SK-N-SH (cell line): ENCODE results near the gene SRGAP3. TPM values are rescaled to one million over a fixed set of nuclear protein-coding genes. Genes with fewer than 3 reads are reported as not detected.

Experiments used
- CTCF ChIA-PET: fragments of 300-600, 350-600 bp; formaldehyde crosslinking; extraction: SDS; loops from one replicate; lab custom pipeline; 2021; lab: Yijun Ruan, JAX
- POLR2A ChIA-PET: fragments of 350-600 bp; sonication (Branson Sonifier 250); formaldehyde crosslinking; extraction: SDS; loops from one replicate; lab custom pipeline; 2020; ENCODE audit warnings: antibody characterized with exemption, inconsistent platforms; lab: Yijun Ruan, JAX
- DNase-seq: peaks from one replicate; pipeline ENCODE4 v3.0.0; 2012
- H2AFZ ChIP-seq: fragments of 200-600 bp; sonication (generic); 2 replicates; pipeline ENCODE4 v1.8.1; 2016; ENCODE audit warnings: antibody characterized with exemption, mild to moderate bottlenecking, low read depth
- H3F3A ChIP-seq: fragments of 200-600 bp; sonication (generic); replicated peaks from 2 replicates; pipeline ENCODE3; 2016; ENCODE audit warnings: antibody characterized with exemption, mild to moderate bottlenecking; ENCODE audit not compliant: insufficient read depth
- H3K27ac ChIP-seq, 2 experiments: fragments of 200-500 bp in 1 of 2; fragments of 200-600 bp in 1 of 2; sonication (Bioruptor generic) in 1 of 2; sonication (generic), shearing (Covaris generic) in 1 of 2; 2 replicates each; pipeline versions ENCODE4 v1.5.1 to v1.6.1; 2014 to 2016; ENCODE audit warnings: low read depth in 2 of 2, inconsistent platforms in 1 of 2, low read length in 1 of 2, mild to moderate bottlenecking in 1 of 2, mixed read lengths in 1 of 2
- H3K27me3 ChIP-seq: fragments of 200-600 bp; sonication (generic), shearing (Covaris generic); 2 replicates; pipeline ENCODE4 v1.6.1; 2016; ENCODE audit warnings: mixed run types; ENCODE audit not compliant: insufficient read depth
- H3K36me3 ChIP-seq, 2 experiments: fragments of 200-500 bp in 1 of 2; fragments of 200-600 bp in 1 of 2; sonication (Bioruptor generic) in 1 of 2; sonication (generic) in 1 of 2; replicated peaks in 1 of 2; 2 replicates each; pipeline versions ENCODE3 to v1.5.1; 2014 to 2016; ENCODE audit warnings: low read length in 1 of 2, mild to moderate bottlenecking in 1 of 2; ENCODE audit not compliant: insufficient read depth in 2 of 2, control insufficient read depth in 1 of 2
- H3K4me1 ChIP-seq, 2 experiments: fragments of 200-500 bp in 1 of 2; fragments of 200-600 bp in 1 of 2; sonication (Bioruptor generic) in 1 of 2; sonication (generic), shearing (Covaris generic) in 1 of 2; 2 replicates each; pipeline versions ENCODE4 v1.5.1 to v1.6.1; 2014 to 2016; ENCODE audit warnings: low read depth in 1 of 2, low read length in 1 of 2, mixed run types in 1 of 2; ENCODE audit not compliant: insufficient read depth in 2 of 2, control insufficient read depth in 1 of 2
- H3K4me2 ChIP-seq: fragments of 200-600 bp; sonication (generic), shearing (Covaris generic); 2 replicates; pipeline ENCODE4 v1.6.1; 2017; ENCODE audit warnings: mixed run types
- H3K4me3 ChIP-seq, 2 experiments: fragments of 200-500 bp in 1 of 2; fragments of 200-600 bp in 1 of 2; sonication (Bioruptor generic) in 1 of 2; sonication (generic), shearing (Covaris generic) in 1 of 2; 2 replicates each; pipeline versions ENCODE4 v1.5.1 to v1.8.1; 2014 to 2016; ENCODE audit warnings: low read depth in 2 of 2, inconsistent platforms in 1 of 2, low read length in 1 of 2, mild to moderate bottlenecking in 1 of 2, mixed read lengths in 1 of 2, moderate library complexity in 1 of 2
- H3K79me2 ChIP-seq: fragments of 200-600 bp; sonication (generic); 2 replicates; pipeline ENCODE4 v1.8.1; 2017; ENCODE audit warnings: mild to moderate bottlenecking; ENCODE audit not compliant: insufficient read depth
- H3K9ac ChIP-seq: fragments of 200-600 bp; sonication (generic); 2 replicates; pipeline ENCODE4 v1.6.1; 2017; ENCODE audit warnings: mixed run types
- H3K9me2 ChIP-seq: fragments of 200-600 bp; sonication (generic); 2 replicates; pipeline ENCODE4 v1.6.1; 2017; ENCODE audit warnings: mixed run types
- H3K9me3 ChIP-seq: fragments of 200-600 bp; sonication (generic); 2 replicates; pipeline ENCODE4 v1.6.1; 2017; ENCODE audit warnings: mixed run types, mild to moderate bottlenecking, moderate library complexity
- H4K20me1 ChIP-seq: fragments of 200-600 bp; sonication (generic); 2 replicates; pipeline ENCODE4 v1.6.1; 2017; ENCODE audit warnings: mild to moderate bottlenecking, mixed run types; ENCODE audit not compliant: insufficient read depth
- ELF1 ChIP-seq: IDR thresholded peaks from 2 replicates; pipeline ENCODE4 v1.4.0; 2012
- EZH2phosphoT487 ChIP-seq: fragments of 200-600 bp; sonication (generic); IDR thresholded peaks from 2 replicates; pipeline ENCODE4 v1.6.1; 2017; ENCODE audit warnings: low read depth, mixed run types, mild to moderate bottlenecking, antibody characterized with exemption, moderate library complexity, borderline replicate concordance
- FOSL2 ChIP-seq: IDR thresholded peaks from 2 replicates; pipeline ENCODE4 v1.4.0; 2012; ENCODE audit warnings: low read depth, mild to moderate bottlenecking, moderate library complexity, borderline replicate concordance
- FOXJ3 ChIP-seq: sonication (generic); formaldehyde crosslinking; IDR thresholded peaks from 2 replicates; pipeline ENCODE4 v1.5.1; 2020; ENCODE audit warnings: mild to moderate bottlenecking, missing genetic modification reagents
- GABPA ChIP-seq: IDR thresholded peaks from 2 replicates; pipeline ENCODE4 v1.4.0; 2012; ENCODE audit warnings: low read depth, mild to moderate bottlenecking
- GATA2 ChIP-seq: sonication (generic); formaldehyde crosslinking; IDR thresholded peaks from 2 replicates; pipeline ENCODE4 v1.5.0; 2020; ENCODE audit warnings: mild to moderate bottlenecking, missing genetic modification reagents
- IRF3 ChIP-seq: fragments of 150-350 bp; IDR thresholded peaks from 2 replicates; pipeline ENCODE4 v1.6.1; 2016; ENCODE audit warnings: mild to moderate bottlenecking, low read depth, low read length
- MAX ChIP-seq: IDR thresholded peaks from 2 replicates; pipeline ENCODE4 v1.4.0; 2012; ENCODE audit warnings: low read depth
- RCOR1 ChIP-seq: fragments of 150-350 bp; IDR thresholded peaks from 2 replicates; pipeline ENCODE4 v1.6.1; 2017; ENCODE audit warnings: antibody characterized with exemption, low read length
- REST ChIP-seq: IDR thresholded peaks from 2 replicates; pipeline ENCODE4 v1.6.1; 2012; ENCODE audit warnings: mild to moderate bottlenecking, low read depth, low read length, moderate library complexity
- RXRA ChIP-seq: IDR thresholded peaks from 2 replicates; pipeline ENCODE4 v1.4.0; 2012; ENCODE audit warnings: low read depth, mild to moderate bottlenecking, borderline replicate concordance
- SMC3 ChIP-seq: IDR thresholded peaks from 2 replicates; pipeline ENCODE4 v1.6.1; 2012; ENCODE audit warnings: low read depth, low read length, improper control_type of control experiment
- TAF1 ChIP-seq: IDR thresholded peaks from 2 replicates; pipeline ENCODE4 v1.6.1; 2012; ENCODE audit warnings: low read depth, mild to moderate bottlenecking, low read length, moderate library complexity, borderline replicate concordance
- TCF12 ChIP-seq: IDR thresholded peaks from 2 replicates; pipeline ENCODE4 v1.4.0; 2012
- TEAD4 ChIP-seq: IDR thresholded peaks from 2 replicates; pipeline ENCODE4 v1.4.0; 2012; ENCODE audit warnings: mild to moderate bottlenecking, borderline replicate concordance; ENCODE audit not compliant: insufficient read depth
- USF1 ChIP-seq: IDR thresholded peaks from 2 replicates; pipeline ENCODE4 v1.4.0; 2012; ENCODE audit warnings: low read depth, borderline replicate concordance
- YY1 ChIP-seq: IDR thresholded peaks from 2 replicates; pipeline ENCODE4 v1.4.0; 2012; ENCODE audit warnings: low read depth, mild to moderate bottlenecking
- ZBTB33 ChIP-seq: IDR thresholded peaks from 2 replicates; pipeline ENCODE4 v1.4.0; 2012; ENCODE audit warnings: low read depth, borderline replicate concordance
- WGBS: methylation state at CpG from one replicate; pipeline ENCODE4 v1.1.6; 2017; ENCODE audit warnings: low lambda C conversion rate; 5-methylcytosine and 5-hydroxymethylcytosine counted together
- polyA plus RNA-seq, 3 experiments: library from polyadenylated mRNA; depleted of rRNA; stranded (reverse); fragments of >200 nt; gene quantifications; 2 replicates each; pipeline ENCODE4 v1.2.3, GENCODE V29; 2012

SRGAP3 gene
- polyA plus RNA-seq, 1 of the 3 experiments (the other 2 are of a cell fraction): 2.8 TPM

- H3K79me2 ChIP-seq: no peaks in the 10 kb centered on the region
- TF ChIP-seq GATA2 (0 out of 2 replicates have a peak, but pooled peaks have one; percentile 8), MAX (no peak), EZH2phosphoT487 (no peak)
- no peak overlapping the region for H3K9ac ChIP-seq
- 59% methylated on average over 2 of the region's 2 CpGs for WGBS
- H4K20me1 ChIP-seq: no peaks in the 10 kb centered on the region
- ChIA-PET POLR2A (no interaction called here), CTCF (interaction anchor here (0.7 to 2.2 kb wide), 4 partner anchors 14 to 266 kb away, joined by 3 to 9 read pairs (median 4); no protein-coding TSS in a partner anchor)
- H3K27ac ChIP-seq: peak overlapping the region in 1 of 2 experiments; percentile 6; a peak in 2 of 4 replicates
- H3K4me1 ChIP-seq: peaks cover 0 to 27% of the 10 kb centered on the region in 2 experiments; a peak in 2 of 4 replicates
- H3K36me3 ChIP-seq: no peaks in the 10 kb centered on the region
- H3K9me3 ChIP-seq: no peaks in the 10 kb centered on the region
- no peaks in the 10 kb centered on the region for H3F3A ChIP-seq
- H3K9me2 ChIP-seq: no peaks in the 10 kb centered on the region
- no peak for DNase-seq
- no peak overlapping the region for H3K4me3 ChIP-seq
- H3K4me2 ChIP-seq: no peak overlapping the region
- no peaks in the 10 kb centered on the region for H3K27me3 ChIP-seq
- no peak overlapping the region for H2AFZ ChIP-seq
Measured at GRCh38 chr3:9035961-9036360, 213.5 kb downstream of the SRGAP3 start.

- TF ChIP-seq FOXJ3 (CRISPR knock-in tag) (no peak), TCF12 (no peak), ELF1 (no peak), SMC3 (no peak), YY1 (no peak), USF1 (no peak), GABPA (no peak), ZBTB33 (no peak), REST (no peak), RCOR1 (no peak), RXRA (no peak), FOSL2 (no peak), GATA2 (no peak), TEAD4 (no peak), TAF1 (no peak), IRF3 (no peak)
- H2AFZ ChIP-seq: no peak overlapping the region
- ChIA-PET CTCF (interaction anchor here (2.2 kb wide), 2 partner anchors 47 kb away, joined by 7 to 9 read pairs; no protein-coding TSS in a partner anchor), POLR2A (no interaction called here)
- H3K9me2 ChIP-seq: no peaks in the 10 kb centered on the region
- no peaks in the 10 kb centered on the region for H3K79me2 ChIP-seq
- H3K4me3 ChIP-seq: no peak overlapping the region
- H3K27ac ChIP-seq: no peak overlapping the region
- no peaks in the 10 kb centered on the region for H3K36me3 ChIP-seq
- H3K9ac ChIP-seq: no peak overlapping the region
- no peak overlapping the region for H3K4me2 ChIP-seq
- H3K27me3 ChIP-seq: no peaks in the 10 kb centered on the region
- DNase-seq: no peak
- H3K4me1 ChIP-seq: peaks cover 0 to 27% of the 10 kb centered on the region in 2 experiments; a peak in 2 of 4 replicates
- H4K20me1 ChIP-seq: no peaks in the 10 kb centered on the region
- H3F3A ChIP-seq: no peaks in the 10 kb centered on the region
- 11% methylated on average over 4 of the region's 4 CpGs for WGBS
- no peaks in the 10 kb centered on the region for H3K9me3 ChIP-seq
Measured at GRCh38 chr3:9035473-9035872, 214.0 kb downstream of the SRGAP3 start.
